Cardiac muscle cell (in vitro differentiated cells and primary cell): ENCODE measurements around the gene GABRR2. TPM values are rescaled to one million over a fixed set of nuclear protein-coding genes. Genes with fewer than 3 reads are reported as not detected.

Experiments
- DNase-seq, 2 donors: peaks; one replicate each; pipeline versions ENCODE4 v3.0.0 to v3.0.0-alpha.2; 2010 to 2017; ENCODE audit warnings: low read depth in 1 of 2, low spot score in 1 of 2
- H3K27ac ChIP-seq: fragments of 200-600 bp; sonication (generic); 2 replicates; pipeline ENCODE4 v1.5.1; 2016
- H3K27me3 ChIP-seq: fragments of 200-600 bp; sonication (generic); 2 replicates; pipeline ENCODE4 v1.6.0; 2016; ENCODE audit warnings: control low read depth
- H3K36me3 ChIP-seq: fragments of 200-600 bp; sonication (generic); 2 replicates; pipeline ENCODE4 v1.5.1; 2016; ENCODE audit warnings: control low read depth
- H3K4me1 ChIP-seq: fragments of 200-600 bp; sonication (generic); 2 replicates; pipeline ENCODE4 v1.8.1; 2017; ENCODE audit warnings: low read depth, mild to moderate bottlenecking, mixed run types
- H3K4me3 ChIP-seq: fragments of 200-600 bp; sonication (generic); 2 replicates; pipeline ENCODE4 v1.5.1; 2016; ENCODE audit warnings: mild to moderate bottlenecking
- H3K9me3 ChIP-seq: fragments of 200-600 bp; sonication (generic); 2 replicates; pipeline ENCODE4 v1.5.1; 2017; ENCODE audit warnings: low read depth, mild to moderate bottlenecking, control low read depth
- CTCF ChIP-seq: IDR thresholded peaks from 2 replicates; pipeline ENCODE4 v1.5.1; 2012; ENCODE audit warnings: low read depth, mild to moderate bottlenecking, low read length
- polyA plus RNA-seq: library from polyadenylated mRNA; unstranded; fragments of >200 nt; fragmentation: Nextera tagmentation; extraction: Ambion mirVana; gene quantifications from 2 replicates; pipeline ENCODE4 v1.2.1, GENCODE V29; 2016
- total RNA-seq: library from RNA; depleted of rRNA; stranded (reverse); fragments of >200 nt; gene quantifications from 2 replicates; pipeline ENCODE4 v1.2.3, GENCODE V29; 2016

The GABRR2 gene
- total and polyA plus RNA-seq, 2 experiments from 2014 or later, result 0.50 to 0.83 TPM

- TF ChIP-seq CTCF, result no peak
- no peak overlapping the region for H3K27ac ChIP-seq
- no peaks in the 10 kb centered on the region for H3K27me3 ChIP-seq
- H3K4me1 ChIP-seq, result peaks cover 13% of the 10 kb centered on the region
- no peak overlapping the region for H3K4me3 ChIP-seq
- DNase-seq, result no peak
- H3K36me3 ChIP-seq, result no peaks in the 10 kb centered on the region
- H3K9me3 ChIP-seq, result no peaks in the 10 kb centered on the region
Measured at GRCh38 chr6:89264296-89264695, 50.8 kb downstream of the GABRR2 start.

- Histone ChIP-seq H3K4me1 (peaks cover 19% of the 10 kb centered on the region), H3K36me3 (no peaks in the 10 kb centered on the region), H3K27me3 (no peaks in the 10 kb centered on the region), H3K27ac (peak overlapping the region; percentile 2), H3K9me3 (no peaks in the 10 kb centered on the region), H3K4me3 (no peak overlapping the region)
- peak; percentile 14 to 67 for DNase-seq
- TF ChIP-seq CTCF, result no peak
Measured at GRCh38 chr6:89260832-89261231, 54.3 kb downstream of the GABRR2 start.

GRCh38 chr6:89260310-89260709 is 54.8 kb downstream of the GABRR2 start:
- DNase-seq, result peak in 1 of 2 donors; percentile 40
- Histone ChIP-seq H3K36me3 (no peaks in the 10 kb centered on the region), H3K27me3 (no peaks in the 10 kb centered on the region)

GRCh38 chr6:89258912-89259311 is 56.2 kb downstream of the GABRR2 start:
- H3K4me3 ChIP-seq, result no peak overlapping the region
- TF ChIP-seq CTCF, result no peak
- H3K27ac ChIP-seq, result no peak overlapping the region
- DNase-seq, result no peak
- H3K9me3 ChIP-seq, result no peaks in the 10 kb centered on the region
- H3K27me3 ChIP-seq, result no peaks in the 10 kb centered on the region
- no peaks in the 10 kb centered on the region for H3K36me3 ChIP-seq
- H3K4me1 ChIP-seq, result peaks cover 19% of the 10 kb centered on the region

More at GRCh38 chr6:89260310-89260709, 54.8 kb downstream of the GABRR2 start:
- no peak for TF ChIP-seq CTCF
- Histone ChIP-seq H3K9me3 (no peaks in the 10 kb centered on the region), H3K27ac (peak overlapping the region; percentile 2), H3K4me1 (peaks cover 19% of the 10 kb centered on the region), H3K4me3 (no peak overlapping the region)

GRCh38 chr6:89257781-89258180 is 57.3 kb downstream of the GABRR2 start:
- Histone ChIP-seq H3K4me1 (peaks cover 19% of the 10 kb centered on the region), H3K27me3 (no peaks in the 10 kb centered on the region), H3K4me3 (no peak overlapping the region), H3K36me3 (no peaks in the 10 kb centered on the region), H3K9me3 (no peaks in the 10 kb centered on the region), H3K27ac (no peak overlapping the region)
- no peak for TF ChIP-seq CTCF
- no peak for DNase-seq

GRCh38 chr6:89257346-89257745 is 57.8 kb downstream of the GABRR2 start:
- no peaks in the 10 kb centered on the region for H3K9me3 ChIP-seq
- no peak for TF ChIP-seq CTCF
- peaks cover 19% of the 10 kb centered on the region for H3K4me1 ChIP-seq
- no peak overlapping the region for H3K27ac ChIP-seq
- no peaks in the 10 kb centered on the region for H3K36me3 ChIP-seq
- no peak overlapping the region for H3K4me3 ChIP-seq
- no peaks in the 10 kb centered on the region for H3K27me3 ChIP-seq
- DNase-seq, result no peak
